Measurements from ENCODE around the gene RPL29. TPM values are rescaled to one million over a fixed set of nuclear protein-coding genes. Genes with fewer than 3 reads are reported as not detected.

Gene RPL29
- total RNA-seq, 2 experiments from 2014 or later = 1,843 to 1,901 TPM

GRCh38 chr3:51963951-51964451 lies 31.7 kb downstream of the RPL29 start:
- Mint-ChIP-seq H3K4me1 (ENCODE audit: low read depth) (peaks cover 23% of the 10 kb centered on the region), H3K36me3 (ENCODE audit: low read depth) (no peaks in the 10 kb centered on the region), H3K4me3 (no peak overlapping the region), H3K27me3 (no peaks in the 10 kb centered on the region), H3K27ac (no peak overlapping the region), H3K9me3 (no peaks in the 10 kb centered on the region)
- intact Hi-C loops (cut with DNase I, micrococcal nuclease) = no loop called here
- Histone ChIP-seq H3K27me3 (ENCODE audit: control insufficient read depth in 1 of 2, insufficient read depth in 2 of 2, low read length in 2 of 2) (peaks cover 0 to 2% of the 10 kb centered on the region in 2 experiments), H3K4me3 (ENCODE audit: low read length) (no peak overlapping the region), H3K4me1 (ENCODE audit: insufficient read depth, low read length) (peaks cover 26% of the 10 kb centered on the region), H3K27ac (ENCODE audit: low read depth in 1 of 2, low read length in 2 of 2) (no peak overlapping the region), H3K9me3 (ENCODE audit: control insufficient read depth in 1 of 2, insufficient read depth in 1 of 2, low read length in 2 of 2) (no peaks in the 10 kb centered on the region), H3K36me3 (ENCODE audit: insufficient read depth, low read length) (no peaks in the 10 kb centered on the region)
- no peak for DNase-seq
- ChIA-PET POLR2A (interaction anchor here (1.5 kb wide), 1 partner anchor 10 kb away, joined by 4 read pairs; the partner anchor contains the start of gene ABHD14B), CTCF (interaction anchor here (4.4 kb wide), 1 partner anchor 10 kb away, joined by 14 read pairs; the partner anchor contains the start of genes ABHD14A and ABHD14B)
- ATAC-seq (ENCODE audit: poor library complexity) = no peak
- TF ChIP-seq CTCF (IDR thresholded peaks at IDR 0.05) = no peak

DNA sequence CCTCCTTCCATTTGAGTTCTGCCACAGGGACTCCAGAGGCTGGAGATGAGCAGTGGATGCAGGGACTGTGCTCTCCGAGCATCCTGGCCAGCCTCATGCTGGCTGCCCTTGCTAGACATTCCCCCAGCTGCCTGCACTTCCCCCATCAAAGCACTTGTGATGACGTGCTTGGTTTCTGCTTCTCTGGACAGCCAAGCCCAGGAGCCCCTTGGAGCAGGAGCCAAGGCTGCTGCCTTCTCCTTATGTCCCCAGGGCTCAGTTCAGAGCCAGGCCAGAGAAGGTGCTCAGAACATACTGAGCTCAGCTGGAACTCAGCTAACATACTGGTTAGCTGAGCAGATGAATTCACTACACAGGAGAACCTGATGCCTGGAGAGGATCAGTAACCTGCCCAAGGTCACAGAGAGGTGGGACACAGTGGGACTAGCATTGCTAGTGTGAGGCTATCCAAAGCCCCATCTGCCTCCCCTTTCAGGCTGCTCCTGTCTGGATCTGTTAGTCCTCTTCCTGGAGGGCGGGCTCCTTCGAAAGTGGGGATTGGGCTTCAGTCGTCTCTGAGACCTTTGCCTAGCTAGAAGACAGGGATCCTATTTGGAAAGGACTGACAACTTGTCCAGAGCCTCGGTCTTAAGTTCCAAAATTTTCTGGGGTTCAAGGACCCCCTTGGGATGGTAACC lies 32.7 kb downstream of the RPL29 start:
- H3K27ac Mint-ChIP-seq = no peak overlapping the region
- H3K36me3 Mint-ChIP-seq (ENCODE audit: low read depth) = peaks cover 4% of the 10 kb centered on the region
- Histone ChIP-seq H3K9me3 (ENCODE audit: control insufficient read depth in 1 of 2, insufficient read depth in 1 of 2, low read length in 2 of 2) (no peaks in the 10 kb centered on the region), H3K27ac (ENCODE audit: low read depth in 1 of 2, low read length in 2 of 2) (no peak overlapping the region), H3K4me1 (ENCODE audit: insufficient read depth, low read length) (peaks cover 17% of the 10 kb centered on the region), H3K4me3 (ENCODE audit: low read length) (no peak overlapping the region), H3K36me3 (ENCODE audit: insufficient read depth, low read length) (peaks cover 2% of the 10 kb centered on the region), H3K27me3 (ENCODE audit: control insufficient read depth in 1 of 2, insufficient read depth in 2 of 2, low read length in 2 of 2) (peaks cover 0 to 2% of the 10 kb centered on the region in 2 experiments)
- CTCF ChIA-PET = interaction anchor here (4.4 kb wide), 1 partner anchor 11 kb away, joined by 14 read pairs; the partner anchor contains the start of genes ABHD14A and ABHD14B
- TF ChIP-seq CTCF (IDR thresholded peaks at IDR 0.05) = no peak
- POLR2A ChIA-PET = no interaction called here
- H3K9me3 Mint-ChIP-seq = no peaks in the 10 kb centered on the region
- ATAC-seq (ENCODE audit: poor library complexity) (no peak), DNase-seq (no peak)
- intact Hi-C loops (cut with DNase I, micrococcal nuclease) = no loop called here
- H3K4me1 Mint-ChIP-seq (ENCODE audit: low read depth) = peaks cover 15% of the 10 kb centered on the region
- H3K4me3 Mint-ChIP-seq = no peak overlapping the region
- H3K27me3 Mint-ChIP-seq = peaks cover 5% of the 10 kb centered on the region

DNA sequence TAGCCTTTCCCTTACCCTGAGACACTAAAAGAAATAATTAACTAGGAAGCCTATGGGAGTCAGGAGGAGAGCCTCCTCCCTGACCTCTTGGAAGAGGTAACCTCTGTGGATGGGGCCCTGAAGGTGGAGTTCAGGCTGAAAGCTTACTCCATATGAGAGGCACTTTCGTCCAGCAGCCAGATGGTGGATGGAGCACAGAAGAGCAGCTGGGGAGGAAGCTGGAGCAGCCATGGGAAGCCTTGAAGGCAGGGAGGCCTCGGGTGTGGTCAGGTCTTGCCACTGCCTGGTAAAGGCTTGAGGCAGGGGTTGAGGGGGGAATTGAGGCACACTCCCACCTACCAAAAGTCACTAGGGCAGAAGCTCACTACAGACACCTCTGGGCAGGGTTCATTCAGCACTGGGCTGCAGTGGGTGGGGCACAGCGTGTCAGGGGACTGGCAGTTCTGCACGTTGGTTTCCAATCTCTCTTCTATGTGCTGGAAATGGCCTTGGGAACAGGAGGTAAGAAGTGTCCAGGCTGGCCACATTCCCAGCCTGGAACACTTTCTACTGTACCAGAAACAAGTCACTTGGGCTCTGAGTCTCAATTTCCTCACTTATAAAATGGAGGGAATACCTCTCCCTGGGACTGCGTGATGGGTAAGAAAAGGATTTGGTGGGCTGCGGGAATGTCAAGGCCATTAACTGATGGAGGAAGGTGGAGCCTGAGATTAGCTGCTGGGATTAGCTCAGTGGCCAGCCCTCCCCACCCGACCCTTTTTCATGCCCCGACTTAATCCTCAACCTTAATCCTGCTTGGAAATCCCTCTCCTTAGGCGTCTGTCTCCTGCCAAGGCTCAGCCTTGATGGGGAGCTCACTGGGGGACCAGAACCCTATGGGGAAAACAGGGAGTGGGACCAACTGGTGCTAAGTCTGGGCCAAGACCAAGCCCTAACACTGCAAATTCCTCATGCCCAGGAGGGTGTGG lies 33.8 kb downstream of the RPL29 start:
- ChIA-PET CTCF (interaction anchor here (4.4 kb wide), 1 partner anchor 12 kb away, joined by 14 read pairs; the partner anchor contains the start of genes ABHD14A and ABHD14B), POLR2A (no interaction called here)
- Histone ChIP-seq H3K4me3 (ENCODE audit: low read length) (no peak overlapping the region), H3K27ac (ENCODE audit: low read depth in 1 of 2, low read length in 2 of 2) (no peak overlapping the region), H3K36me3 (ENCODE audit: insufficient read depth, low read length) (peaks cover 2% of the 10 kb centered on the region), H3K4me1 (ENCODE audit: insufficient read depth, low read length) (peaks cover 19% of the 10 kb centered on the region), H3K27me3 (ENCODE audit: control insufficient read depth in 1 of 2, insufficient read depth in 2 of 2, low read length in 2 of 2) (peaks cover 2 to 4% of the 10 kb centered on the region in 2 experiments), H3K9me3 (ENCODE audit: control insufficient read depth in 1 of 2, insufficient read depth in 1 of 2, low read length in 2 of 2) (no peaks in the 10 kb centered on the region)
- peaks cover 4% of the 10 kb centered on the region for H3K36me3 Mint-ChIP-seq (ENCODE audit: low read depth)
- no peak for DNase-seq
- H3K4me3 Mint-ChIP-seq = no peak overlapping the region
- no peak for TF ChIP-seq CTCF (IDR thresholded peaks at IDR 0.05)
- ATAC-seq (ENCODE audit: poor library complexity) = no peak
- H3K9me3 Mint-ChIP-seq = no peaks in the 10 kb centered on the region
- H3K4me1 Mint-ChIP-seq (ENCODE audit: low read depth) = peaks cover 14% of the 10 kb centered on the region
- H3K27me3 Mint-ChIP-seq = peaks cover 5% of the 10 kb centered on the region
- H3K27ac Mint-ChIP-seq = no peak overlapping the region
- intact Hi-C loops (cut with DNase I, micrococcal nuclease) = no loop called here

Measured in CD4-positive, alpha-beta T cell (primary cell).